LNCaP clone FGC (cell line): Measurements from ENCODE around the gene DEPDC1B.
"Not testable (repeated sequence)": the region's sequence is repeated elsewhere in the genome, so short reads cannot be mapped to it uniquely, and the experiment has no call there.

Experiments used
- DNase-seq: peaks from one replicate; pipeline ENCODE4 v3.0.0-alpha.2; 2011; ENCODE audit warnings: low read depth
- H3K4me3 ChIP-seq: 2 replicates; pipeline ENCODE4 v1.5.1; 2011; ENCODE audit warnings: mild to moderate bottlenecking, low read depth, low read length, control low read depth
- CTCF ChIP-seq: IDR thresholded peaks from 2 replicates; pipeline ENCODE4 v1.5.1; 2012; ENCODE audit warnings: mild to moderate bottlenecking; ENCODE audit not compliant: control insufficient read depth, insufficient read depth; ENCODE audit errors: extremely low read depth

Gene DEPDC1B

GRCh38 chr5:60632153-60632552, 67.8 kb downstream of the DEPDC1B start:
- no peak for DNase-seq
- TF ChIP-seq CTCF: no peak

GRCh38 chr5:60630836-60631235, 69.1 kb downstream of the DEPDC1B start:
- no peak overlapping the region for H3K4me3 ChIP-seq
- no peak for TF ChIP-seq CTCF
- DNase-seq: no peak

More at GRCh38 chr5:60632153-60632552, 67.8 kb downstream of the DEPDC1B start:
- H3K4me3 ChIP-seq: no peak overlapping the region

GRCh38 chr5:60630179-60630578, 69.8 kb downstream of the DEPDC1B start:
- no peak overlapping the region for H3K4me3 ChIP-seq
- no peak for TF ChIP-seq CTCF
- DNase-seq: no peak

- DNase-seq, H3K4me3 ChIP-seq: not testable (repeated sequence)
Measured at GRCh38 chr5:60624875-60625274, 75.1 kb downstream of the DEPDC1B start.

- not testable (repeated sequence) for DNase-seq, H3K4me3 ChIP-seq
Measured at GRCh38 chr5:60620752-60621151, 79.2 kb downstream of the DEPDC1B start.

- no peak for TF ChIP-seq CTCF
- DNase-seq: no peak
Measured at GRCh38 chr5:60613826-60614225, 86.1 kb downstream of the DEPDC1B start.

GRCh38 chr5:60611099-60611740, 88.7 kb downstream of the DEPDC1B start:
- H3K4me3 ChIP-seq: no peak overlapping the region
- DNase-seq: no peak
- no peak for TF ChIP-seq CTCF

More at GRCh38 chr5:60613826-60614225, 86.1 kb downstream of the DEPDC1B start:
- H3K4me3 ChIP-seq: no peak overlapping the region

- DNase-seq: no peak
- no peak for TF ChIP-seq CTCF
- no peak overlapping the region for H3K4me3 ChIP-seq
Measured at GRCh38 chr5:60604771-60605170, 95.2 kb downstream of the DEPDC1B start.
